ENCODE data around the gene CACNA1F.

The CACNA1F gene

DNA sequence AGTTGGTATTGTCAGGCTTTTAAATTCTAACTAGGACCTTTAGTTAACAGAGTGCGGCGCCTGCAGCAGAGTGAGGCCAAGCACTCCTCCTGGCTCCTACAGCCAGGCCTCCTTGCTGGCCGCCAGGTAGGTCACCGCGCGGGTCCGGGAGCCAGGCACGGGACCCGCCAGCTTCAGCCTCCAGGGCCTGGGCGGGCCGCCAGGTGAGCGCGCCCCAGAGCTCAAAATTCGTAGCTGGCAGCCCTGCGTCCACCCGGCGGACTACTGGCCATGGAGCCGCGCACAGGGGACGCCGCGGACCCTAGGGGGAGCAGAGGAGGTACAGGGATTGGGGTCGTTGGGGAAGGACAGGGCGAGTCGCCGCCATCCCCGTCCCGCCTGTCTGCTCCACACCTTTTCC lies 70.5 kb downstream of the CACNA1F start, which contains the start of gene MAGIX:
Gene MAGIX, plus strand, starts transcription at position 139 of the 400 bp plus-strand sequence. Its CDS starts 132 bp downstream, at position 271.
- in situ Hi-C loops (cut with MboI; ENCODE audit: low sequenced_read_pairs, unreplicated experiment): no loop called here
- DNase-seq (ENCODE audit: low spot score): no peak

DNA sequence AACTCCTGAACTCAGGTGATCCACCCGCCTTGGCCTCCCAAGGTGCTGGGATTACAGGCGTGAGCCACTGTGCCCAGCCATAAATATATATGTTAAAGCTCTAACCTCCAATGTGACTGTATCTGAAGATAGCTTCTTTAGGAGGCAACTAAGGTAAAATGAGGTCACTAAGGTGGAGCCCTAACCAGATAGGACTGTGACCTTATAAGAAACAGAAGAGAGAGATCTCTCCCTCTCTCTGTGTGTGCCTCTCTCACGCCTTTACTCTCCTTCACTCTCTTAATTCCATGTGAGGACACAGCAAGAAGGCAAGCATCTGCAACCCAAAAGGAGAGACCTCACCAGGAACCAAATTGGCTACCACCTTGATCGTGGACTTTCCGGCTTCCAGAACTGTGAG lies 71.5 kb downstream of the CACNA1F start:
- TF ChIP-seq, protein P1, sequence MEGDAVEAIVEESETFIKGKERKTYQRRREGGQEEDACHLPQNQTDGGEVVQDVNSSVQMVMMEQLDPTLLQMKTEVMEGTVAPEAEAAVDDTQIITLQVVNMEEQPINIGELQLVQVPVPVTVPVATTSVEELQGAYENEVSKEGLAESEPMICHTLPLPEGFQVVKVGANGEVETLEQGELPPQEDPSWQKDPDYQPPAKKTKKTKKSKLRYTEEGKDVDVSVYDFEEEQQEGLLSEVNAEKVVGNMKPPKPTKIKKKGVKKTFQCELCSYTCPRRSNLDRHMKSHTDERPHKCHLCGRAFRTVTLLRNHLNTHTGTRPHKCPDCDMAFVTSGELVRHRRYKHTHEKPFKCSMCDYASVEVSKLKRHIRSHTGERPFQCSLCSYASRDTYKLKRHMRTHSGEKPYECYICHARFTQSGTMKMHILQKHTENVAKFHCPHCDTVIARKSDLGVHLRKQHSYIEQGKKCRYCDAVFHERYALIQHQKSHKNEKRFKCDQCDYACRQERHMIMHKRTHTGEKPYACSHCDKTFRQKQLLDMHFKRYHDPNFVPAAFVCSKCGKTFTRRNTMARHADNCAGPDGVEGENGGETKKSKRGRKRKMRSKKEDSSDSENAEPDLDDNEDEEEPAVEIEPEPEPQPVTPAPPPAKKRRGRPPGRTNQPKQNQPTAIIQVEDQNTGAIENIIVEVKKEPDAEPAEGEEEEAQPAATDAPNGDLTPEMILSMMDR (IDR thresholded peaks at IDR 0.05; ENCODE audit: borderline replicate concordance, control extremely low read depth, extremely low read depth, insufficient read depth, missing control alignments): no peak
- in situ Hi-C loops (cut with MboI; ENCODE audit: low sequenced_read_pairs, unreplicated experiment): no loop called here

More for the DNA sequence above, 70.5 kb downstream of the CACNA1F start, which contains the start of gene MAGIX:
- TF ChIP-seq, protein P1 (IDR thresholded peaks at IDR 0.05; ENCODE audit: borderline replicate concordance, control extremely low read depth, extremely low read depth, insufficient read depth, missing control alignments): no peak

DNA sequence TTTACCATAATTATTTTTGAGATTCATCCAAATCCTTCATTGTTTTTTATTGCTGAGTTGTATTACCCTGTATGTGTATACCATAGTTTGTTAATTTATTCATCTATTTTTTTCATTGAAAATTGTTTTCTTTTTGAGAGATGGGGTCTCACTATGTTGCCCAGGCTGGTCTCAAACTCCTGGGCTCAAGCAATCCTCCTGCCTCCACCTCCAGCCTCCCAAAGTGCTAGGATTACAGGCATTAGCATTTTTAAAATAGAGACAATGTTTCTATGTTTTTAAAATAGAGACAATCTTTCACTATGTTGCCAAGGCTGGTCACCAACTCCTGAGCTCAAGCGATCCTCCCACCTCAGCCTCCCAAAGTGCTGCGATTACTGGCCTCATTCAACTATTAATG lies 72.2 kb downstream of the CACNA1F start:
- TF ChIP-seq, protein P1 (IDR thresholded peaks at IDR 0.05; ENCODE audit: borderline replicate concordance, control extremely low read depth, extremely low read depth, insufficient read depth, missing control alignments): no peak
- in situ Hi-C loops (cut with MboI; ENCODE audit: low sequenced_read_pairs, unreplicated experiment): no loop called here
- no peak for DNase-seq (ENCODE audit: low spot score)

More for the DNA sequence above, 71.5 kb downstream of the CACNA1F start:
- DNase-seq (ENCODE audit: low spot score): no peak

DNA sequence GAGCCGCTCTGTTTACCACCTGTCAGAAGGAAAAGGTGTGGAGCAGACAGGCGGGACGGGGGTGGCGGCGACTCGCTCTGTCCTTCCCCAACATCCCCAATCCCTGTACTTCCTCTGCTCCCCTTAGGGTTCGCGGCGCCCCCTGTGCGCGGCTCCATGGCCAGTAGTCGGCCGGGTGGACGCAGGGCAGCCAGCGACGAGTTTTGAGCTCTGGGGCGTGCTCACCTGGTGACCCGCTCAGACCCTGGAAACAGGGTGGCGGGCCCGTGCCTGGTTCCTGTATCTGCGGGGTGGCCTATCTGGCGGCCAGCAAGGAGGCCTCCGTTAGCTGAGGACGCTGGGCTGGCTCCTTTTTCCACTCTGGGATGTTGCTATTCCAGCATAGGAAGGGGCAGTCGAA lies 75.9 kb downstream of the CACNA1F start:
- in situ Hi-C loops (cut with MboI; ENCODE audit: low sequenced_read_pairs, unreplicated experiment): no loop called here
- DNase-seq (ENCODE audit: low spot score): no peak
- TF ChIP-seq, protein P1 (IDR thresholded peaks at IDR 0.05; ENCODE audit: borderline replicate concordance, control extremely low read depth, extremely low read depth, insufficient read depth, missing control alignments): no peak

DNA sequence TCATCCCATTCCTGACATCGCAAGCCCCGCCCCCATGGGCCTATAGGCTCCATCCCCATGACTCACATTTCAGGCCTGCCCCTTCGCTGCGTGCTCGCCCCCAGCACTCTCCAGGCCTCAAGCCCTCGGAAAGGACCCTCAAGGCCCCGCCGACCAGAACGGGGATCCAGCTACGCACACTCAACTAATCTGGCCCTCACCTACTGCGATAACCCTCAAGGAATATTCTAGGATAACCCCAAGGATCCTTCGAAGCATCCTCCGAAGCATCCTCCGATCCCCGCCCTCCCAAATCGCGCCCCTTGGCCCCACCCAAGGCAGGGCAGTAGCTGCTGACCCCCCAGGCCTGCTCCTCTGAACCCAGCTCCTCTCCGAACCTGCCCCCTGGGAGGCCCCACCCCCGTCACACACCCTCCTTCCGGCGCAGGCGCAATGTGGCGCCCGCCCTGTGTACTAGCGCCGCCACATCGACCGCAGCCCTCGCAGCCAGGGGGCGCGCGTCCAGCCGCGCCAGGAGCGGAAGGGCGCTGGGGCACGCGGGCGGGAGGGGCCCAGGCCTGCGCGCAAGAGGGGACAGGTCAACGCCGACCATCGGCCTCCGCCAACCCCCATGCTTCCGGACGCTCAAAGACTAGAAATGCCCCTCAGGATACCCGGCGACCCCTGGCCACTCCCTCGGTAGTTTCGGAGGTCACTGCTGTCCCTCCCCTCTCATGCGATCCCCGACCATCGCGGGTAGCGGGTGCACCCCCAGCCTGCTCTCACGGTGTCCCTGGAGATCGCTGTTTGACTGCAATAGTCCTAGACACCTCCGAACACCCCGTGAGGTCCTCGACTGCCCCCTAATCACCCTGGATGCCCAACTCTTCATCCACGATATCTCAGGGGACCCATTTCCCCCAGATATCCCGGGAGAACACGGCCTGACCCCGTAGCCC lies 77.0 kb downstream of the CACNA1F start:
- DNase-seq (ENCODE audit: low spot score): peak; percentile 87
- in situ Hi-C loops (cut with MboI; ENCODE audit: low sequenced_read_pairs, unreplicated experiment): no loop called here
- TF ChIP-seq, protein P1 (IDR thresholded peaks at IDR 0.05; ENCODE audit: borderline replicate concordance, control extremely low read depth, extremely low read depth, insufficient read depth, missing control alignments): peak; percentile 88

DNA sequence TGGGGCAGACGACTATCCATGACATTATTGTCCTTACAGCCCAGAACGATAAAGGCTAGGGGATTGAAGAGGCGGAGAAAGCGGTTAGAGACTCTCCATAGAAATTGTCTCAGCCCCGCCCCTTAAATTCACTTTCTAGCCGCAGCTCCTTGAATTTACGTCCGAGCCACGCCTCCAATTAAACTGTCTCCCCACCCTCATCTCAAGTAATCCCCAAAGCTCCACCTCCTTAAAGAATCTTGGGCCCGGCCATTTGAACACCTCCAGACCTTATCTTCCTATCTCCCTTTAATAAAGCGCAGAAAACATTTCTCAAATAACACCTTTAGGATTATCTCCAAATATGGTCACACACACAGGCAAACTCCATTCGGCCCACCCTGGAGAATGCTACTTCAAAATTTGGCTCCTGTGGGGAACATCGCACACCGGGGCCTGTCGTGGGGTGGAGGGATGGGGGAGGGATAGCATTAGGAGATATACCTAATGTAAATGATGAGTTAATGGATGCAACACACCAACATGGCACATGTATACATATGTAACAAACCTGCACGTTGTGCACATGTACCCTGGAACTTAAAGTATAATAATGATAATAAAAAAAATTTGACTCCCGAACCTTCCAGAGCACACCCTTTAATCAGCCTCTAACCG lies 77.8 kb downstream of the CACNA1F start:
- in situ Hi-C loops (cut with MboI; ENCODE audit: low sequenced_read_pairs, unreplicated experiment): no loop called here
- TF ChIP-seq, protein P1 (IDR thresholded peaks at IDR 0.05; ENCODE audit: borderline replicate concordance, control extremely low read depth, extremely low read depth, insufficient read depth, missing control alignments): no peak
- no peak for DNase-seq (ENCODE audit: low spot score)

Measured in GM13976 (cell line).